ENCODE data around the gene WBP1. TPM values are rescaled to one million over a fixed set of nuclear protein-coding genes. Genes with fewer than 3 reads are reported as not detected.
"Not testable (repeated sequence)": the region's sequence is repeated elsewhere in the genome, so short reads cannot be mapped to it uniquely, and the experiment has no call there.

Gene WBP1
- total RNA-seq, 2 experiments from 2014 or later: 32.9 to 35.9 TPM

DNA sequence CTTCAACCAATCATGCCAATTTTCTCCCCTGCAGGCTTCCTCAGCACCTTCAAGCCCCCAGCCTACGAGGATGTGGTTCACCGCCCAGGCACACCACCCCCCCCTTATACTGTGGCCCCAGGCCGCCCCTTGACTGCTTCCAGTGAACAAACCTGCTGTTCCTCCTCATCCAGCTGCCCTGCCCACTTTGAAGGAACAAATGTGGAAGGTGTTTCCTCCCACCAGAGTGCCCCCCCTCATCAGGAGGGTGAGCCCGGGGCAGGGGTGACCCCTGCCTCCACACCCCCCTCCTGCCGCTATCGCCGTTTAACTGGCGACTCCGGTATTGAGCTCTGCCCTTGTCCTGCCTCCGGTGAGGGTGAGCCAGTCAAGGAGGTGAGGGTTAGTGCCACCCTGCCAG, 1.9 kb downstream of the WBP1 start:
- Mint-ChIP-seq H3K4me3 (peak overlapping the region; percentile 87), H3K36me3 (peaks cover 19% of the 10 kb centered on the region), H3K4me1 (ENCODE audit: low read depth) (peaks cover 54% of the 10 kb centered on the region)
- H3K27me3 Mint-ChIP-seq; DNase-seq; H3K27ac Mint-ChIP-seq; intact Hi-C loops (cut with micrococcal nuclease); CTCF ChIA-PET; H3K9me3 Mint-ChIP-seq: not testable (repeated sequence)
- POLR2A ChIA-PET: interaction anchor here (2.5 to 3.2 kb wide), 2 partner anchors 12 to 21 kb away, joined by 19 to 20 read pairs; partner anchors contain the start of genes CCDC142, MRPL53 and TTC31

DNA sequence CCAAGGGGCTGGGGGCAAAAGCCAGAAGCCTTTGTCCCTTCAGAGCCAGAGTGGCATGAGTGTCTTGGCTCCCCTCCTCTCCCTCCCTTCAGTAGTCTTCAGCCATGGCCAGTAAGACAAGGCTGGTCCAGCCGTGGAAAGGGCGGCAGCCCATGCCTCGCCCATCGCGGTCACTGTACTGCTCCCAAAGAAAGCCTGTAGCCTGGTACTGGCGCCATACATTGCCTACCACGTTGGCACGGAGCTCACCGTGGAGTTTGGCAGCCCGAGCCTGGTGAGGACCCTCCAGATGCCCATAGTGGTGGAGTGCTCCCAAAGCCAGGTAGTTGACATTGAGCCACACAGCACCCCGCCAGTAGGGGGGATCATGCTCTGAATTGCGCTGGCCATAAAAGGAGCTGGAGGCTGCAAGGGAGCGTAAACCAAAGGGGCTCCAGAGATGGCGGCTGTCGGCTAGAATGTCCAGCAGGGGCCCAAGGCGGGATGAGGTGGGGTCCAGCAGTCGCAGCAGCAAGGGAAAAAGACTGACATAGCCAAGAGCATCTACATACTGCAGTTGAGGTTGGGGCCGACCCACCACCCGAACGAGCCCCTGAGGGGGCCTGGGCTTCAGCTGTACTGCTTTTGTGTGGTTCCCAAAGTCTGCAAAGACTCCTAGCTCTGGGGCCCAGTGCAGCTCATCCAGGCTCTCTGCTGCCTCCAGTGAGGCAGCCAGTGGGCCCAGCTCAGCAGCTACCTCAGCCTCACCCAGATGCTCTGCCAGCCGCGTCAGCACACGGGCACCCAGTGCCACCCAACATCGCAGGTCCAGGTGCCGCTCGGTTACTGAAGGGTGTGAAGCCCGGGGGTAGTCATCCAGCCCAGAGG, 3.2 kb downstream of the WBP1 start:
- ChIA-PET CTCF (interaction anchor here (0.7 kb wide), 1 partner anchor 67 kb away, joined by 3 read pairs; no protein-coding TSS in a partner anchor), POLR2A (no interaction called here)
- intact Hi-C loops (cut with micrococcal nuclease): no loop called here
- H3K27me3 Mint-ChIP-seq: peaks cover 2% of the 10 kb centered on the region
- H3K4me1 Mint-ChIP-seq (ENCODE audit: low read depth): peaks cover 44% of the 10 kb centered on the region
- no peak overlapping the region for H3K4me3 Mint-ChIP-seq
- peaks cover 19% of the 10 kb centered on the region for H3K36me3 Mint-ChIP-seq
- DNase-seq: no peak
- H3K9me3 Mint-ChIP-seq: no peaks in the 10 kb centered on the region
- H3K27ac Mint-ChIP-seq: peak overlapping the region; percentile 38

DNA sequence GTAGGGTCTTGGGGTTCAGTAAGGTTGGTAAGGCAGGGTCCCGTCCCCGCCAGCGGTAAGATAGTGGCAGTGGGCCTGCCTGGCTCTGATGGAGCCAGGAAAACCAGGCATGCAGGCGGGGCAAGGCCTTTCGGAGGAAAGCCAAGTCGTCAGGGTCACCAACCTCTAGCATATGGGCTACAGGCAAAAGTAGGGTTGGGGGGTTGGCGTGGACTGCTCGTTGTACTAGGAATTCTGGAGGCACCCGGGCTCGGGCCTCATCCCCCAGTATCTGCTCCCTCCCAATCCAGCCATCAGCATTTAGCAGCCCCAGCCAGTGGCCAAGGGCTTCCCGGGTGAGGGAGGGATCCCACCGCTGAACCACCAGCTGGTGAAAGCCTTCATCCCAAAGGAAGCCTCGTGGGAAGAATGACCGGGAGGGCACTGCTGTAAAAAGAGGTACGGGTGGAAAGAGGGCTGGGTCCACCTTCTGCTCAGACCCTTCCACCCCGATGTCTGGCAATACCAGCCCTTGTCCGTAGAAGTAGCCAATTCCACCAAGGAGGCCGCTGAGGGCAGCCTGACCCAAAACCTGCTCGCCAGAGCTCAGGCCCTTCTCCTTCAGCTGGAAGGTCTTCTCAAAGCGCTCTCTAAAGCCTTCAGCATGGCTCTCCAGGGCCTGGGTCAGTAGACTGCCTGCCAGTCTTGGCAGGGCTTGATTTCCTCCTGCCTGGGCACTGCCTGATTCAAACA, 4.0 kb downstream of the WBP1 start:
- intact Hi-C loops (cut with micrococcal nuclease): no loop called here
- no peak overlapping the region for H3K27ac Mint-ChIP-seq

DNA sequence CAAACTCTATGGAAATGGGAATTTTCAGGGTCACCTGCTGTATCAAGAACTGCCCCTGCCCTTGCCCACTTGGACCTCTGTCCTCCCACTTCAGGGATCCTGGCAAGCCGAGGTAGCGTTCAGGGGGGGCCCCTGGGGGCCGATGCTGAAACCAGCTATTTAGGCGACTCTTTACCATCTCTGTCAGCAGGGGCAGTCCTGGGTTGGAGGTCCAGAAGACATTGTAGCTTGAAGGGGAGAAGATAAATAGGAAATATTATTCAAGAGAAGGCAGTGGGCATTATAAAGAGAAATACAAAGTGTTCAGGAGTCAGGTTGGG, 4.5 kb downstream of the WBP1 start:
- Mint-ChIP-seq H3K36me3 (peaks cover 17% of the 10 kb centered on the region), H3K27ac (no peak overlapping the region), H3K4me3 (peak overlapping the region; percentile 41), H3K9me3 (no peaks in the 10 kb centered on the region), H3K4me1 (ENCODE audit: low read depth) (peaks cover 37% of the 10 kb centered on the region), H3K27me3 (peaks cover 2% of the 10 kb centered on the region)
- ChIA-PET POLR2A (no interaction called here), CTCF (no interaction called here)
- no peak for DNase-seq
- intact Hi-C loops (cut with micrococcal nuclease): no loop called here

More for the DNA sequence above, 4.0 kb downstream of the WBP1 start:
- Mint-ChIP-seq H3K36me3 (peaks cover 17% of the 10 kb centered on the region), H3K4me1 (ENCODE audit: low read depth) (peaks cover 37% of the 10 kb centered on the region), H3K27me3 (peaks cover 2% of the 10 kb centered on the region), H3K9me3 (no peaks in the 10 kb centered on the region), H3K4me3 (no peak overlapping the region)
- ChIA-PET CTCF (interaction anchor here (0.7 kb wide), 1 partner anchor 67 kb away, joined by 3 read pairs; no protein-coding TSS in a partner anchor), POLR2A (no interaction called here)
- no peak for DNase-seq

DNA sequence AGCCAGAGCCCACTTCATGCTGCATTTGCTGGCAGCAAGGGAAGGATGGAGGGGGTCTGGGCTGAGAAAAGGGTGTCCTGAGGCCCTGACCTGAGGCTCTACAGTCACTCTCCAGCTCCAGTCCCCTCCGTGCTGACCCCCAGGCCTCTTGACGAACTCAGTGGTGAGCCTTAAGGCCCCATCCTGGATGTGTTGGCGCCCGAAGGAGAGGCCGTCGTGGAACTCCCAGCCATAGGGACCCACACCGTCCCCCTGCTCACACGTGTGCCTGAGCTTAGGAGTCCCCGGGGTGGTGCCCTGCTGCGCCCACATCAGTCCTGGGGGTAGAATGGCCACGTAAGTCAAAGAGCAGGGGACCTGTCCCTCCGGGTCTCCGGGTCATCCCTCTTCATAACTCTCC, 6.2 kb downstream of the WBP1 start:
- CTCF ChIA-PET: interaction anchor here (1.0 to 1.8 kb wide), 4 partner anchors 9 to 67 kb away, joined by 3 to 10 read pairs (median 4); partner anchors contain the start of genes CCDC142 and TTC31
- H3K9me3 Mint-ChIP-seq: no peaks in the 10 kb centered on the region
- intact Hi-C loops (cut with micrococcal nuclease): no loop called here
- peaks cover 15% of the 10 kb centered on the region for H3K36me3 Mint-ChIP-seq
- peaks cover 27% of the 10 kb centered on the region for H3K4me1 Mint-ChIP-seq (ENCODE audit: low read depth)
- DNase-seq: no peak
- H3K4me3 Mint-ChIP-seq: peak overlapping the region; percentile 98
- H3K27me3 Mint-ChIP-seq: no peaks in the 10 kb centered on the region
- POLR2A ChIA-PET: interaction anchor here (0.8 kb wide), 1 partner anchor 43 kb away, joined by 3 read pairs; no protein-coding TSS in a partner anchor
- peak overlapping the region; percentile 72 for H3K27ac Mint-ChIP-seq

DNA sequence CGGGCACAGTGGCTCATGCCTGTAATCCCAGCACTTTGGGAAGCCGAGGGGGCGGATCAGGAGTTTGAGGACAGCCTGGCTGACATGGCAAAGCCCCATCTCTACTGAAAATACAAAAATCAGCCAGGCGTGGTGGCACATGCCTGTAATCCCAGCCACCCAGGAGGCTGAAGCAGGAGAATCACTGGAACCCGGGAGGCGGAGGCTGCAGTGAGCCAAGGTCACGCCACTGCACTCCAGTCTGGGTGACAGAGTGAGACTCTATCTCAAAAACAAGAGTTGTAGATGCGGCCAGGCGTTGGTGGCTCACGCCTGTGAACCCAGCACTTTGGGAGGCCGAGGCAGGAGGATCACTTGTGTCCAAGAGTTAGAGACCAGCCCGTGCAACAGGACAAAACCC, 12.5 kb downstream of the WBP1 start:
- ChIA-PET CTCF (interaction anchor here (1.2 to 4.8 kb wide), 2 partner anchors 12 to 13 kb away, joined by 11 to 47 read pairs; partner anchors contain the start of genes CCDC142, TTC31 and WBP1), POLR2A (interaction anchor here (2.4 kb wide), 1 partner anchor 12 kb away, joined by 20 read pairs; the partner anchor contains the start of gene WBP1)
- intact Hi-C loops (cut with micrococcal nuclease); H3K27me3 Mint-ChIP-seq; H3K9me3 Mint-ChIP-seq; DNase-seq: not testable (repeated sequence)
- H3K27ac Mint-ChIP-seq: peak overlapping the region; percentile 71
- peaks cover 21% of the 10 kb centered on the region for H3K36me3 Mint-ChIP-seq
- peaks cover 22% of the 10 kb centered on the region for H3K4me1 Mint-ChIP-seq (ENCODE audit: low read depth)
- peak overlapping the region; percentile 35 for H3K4me3 Mint-ChIP-seq

DNA sequence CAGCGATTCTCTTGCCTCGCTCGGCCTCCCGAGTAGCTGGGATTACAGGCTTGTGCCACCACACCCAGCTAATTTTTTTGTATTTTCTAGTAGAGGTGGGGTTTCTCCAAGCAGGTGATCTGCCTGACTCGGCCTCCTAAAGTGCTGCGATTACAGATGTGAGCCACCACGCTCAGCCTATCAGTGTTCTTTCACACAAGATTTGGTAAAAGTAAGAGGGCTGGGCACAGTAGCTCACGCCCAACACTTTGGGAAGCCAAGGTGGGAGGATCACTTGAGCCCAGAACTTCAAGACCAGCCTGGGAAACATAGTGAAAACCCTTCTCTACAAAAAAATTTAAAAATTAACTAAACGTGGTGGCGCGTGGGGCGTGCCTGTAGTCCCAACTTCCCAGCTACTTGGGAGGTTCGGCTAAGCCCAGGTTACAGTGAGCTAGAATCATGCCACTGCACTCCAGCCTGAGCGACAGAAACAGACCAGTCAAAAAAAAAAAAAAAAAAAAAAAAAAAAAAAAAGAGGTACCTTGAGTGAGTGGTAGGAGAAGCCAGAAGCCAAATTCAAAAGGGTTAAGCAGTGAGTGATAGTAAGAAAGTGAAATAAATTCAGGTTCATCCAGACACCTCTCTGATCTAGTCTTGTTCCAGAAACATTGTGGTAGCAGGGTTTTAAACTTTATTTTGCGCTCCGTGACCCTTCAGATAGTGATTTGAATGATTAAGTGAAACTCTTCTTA, 13.3 kb downstream of the WBP1 start:
- ChIA-PET CTCF (interaction anchor here (1.2 to 4.8 kb wide), 2 partner anchors 11 to 13 kb away, joined by 11 to 47 read pairs; partner anchors contain the start of genes CCDC142, TTC31 and WBP1), POLR2A (interaction anchor here (0.6 to 2.4 kb wide), 3 partner anchors 10 to 95 kb away, joined by 3 to 23 read pairs (median 20); partner anchors contain the start of genes CCDC142, TTC31 and WBP1)
- H3K27ac Mint-ChIP-seq: peak overlapping the region; percentile 96
- H3K4me1 Mint-ChIP-seq (ENCODE audit: low read depth): peaks cover 19% of the 10 kb centered on the region
- no peak for DNase-seq
- intact Hi-C loops (cut with micrococcal nuclease): loop anchor here (1.0 to 2.0 kb wide), 3 partner anchors 11 to 57 kb away; partner anchors contain the start of genes AUP1, CCDC142, HTRA2 and WBP1
- peak overlapping the region; percentile 96 for H3K4me3 Mint-ChIP-seq
- H3K9me3 Mint-ChIP-seq: no peaks in the 10 kb centered on the region
- peaks cover 22% of the 10 kb centered on the region for H3K36me3 Mint-ChIP-seq
- H3K27me3 Mint-ChIP-seq: no peaks in the 10 kb centered on the region

DNA sequence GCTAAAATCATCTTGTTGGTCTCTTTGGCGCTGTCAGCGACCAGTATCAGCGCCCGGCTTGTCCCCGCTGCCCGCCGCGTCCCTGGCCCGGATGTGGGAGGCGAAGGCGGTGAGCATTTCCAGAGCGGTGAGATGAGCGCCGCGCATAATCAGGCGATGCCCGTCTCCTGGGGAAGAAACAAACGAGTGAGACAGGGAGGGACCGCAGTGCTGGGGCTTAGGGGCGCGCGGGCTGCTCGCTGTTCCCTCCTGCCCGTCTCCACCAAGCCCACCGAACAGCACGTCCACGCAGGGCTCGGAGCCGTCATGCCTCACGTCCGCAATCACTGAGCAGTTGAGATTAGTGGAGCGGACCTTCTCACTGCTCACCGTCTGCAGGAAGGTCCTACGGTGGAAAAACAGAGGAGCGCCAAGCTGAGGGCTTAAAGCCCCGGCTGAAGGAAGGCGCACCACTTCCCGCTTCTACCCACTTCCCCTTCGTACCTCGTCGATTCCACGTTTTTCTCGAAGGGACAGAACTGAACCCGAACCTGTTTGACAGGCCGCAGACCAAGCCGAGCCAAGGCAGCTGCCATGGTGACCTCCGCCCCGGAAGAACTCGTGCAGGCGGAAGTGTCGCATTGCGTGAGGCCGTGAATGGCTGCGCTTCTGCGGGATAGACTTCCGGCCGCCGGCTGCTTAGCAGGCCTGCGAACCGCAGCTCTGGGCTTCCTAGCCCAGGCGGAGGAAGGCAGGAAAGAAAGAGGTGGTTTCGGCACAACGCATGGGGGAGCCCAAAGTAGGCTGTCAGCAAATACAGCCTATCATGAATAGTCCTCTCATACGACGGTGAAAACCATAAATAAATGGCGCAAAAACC, 14.1 kb downstream of the WBP1 start, which contains the start of gene MRPL53:
Gene MRPL53, minus strand, starts transcription at position 595 of the 859 bp plus-strand sequence. Its CDS starts 20 bp downstream, at position 575.
- peak; percentile 96 for DNase-seq
- Mint-ChIP-seq H3K27ac (peak within 1 kb of the TSS; percentile 96), H3K27me3 (no peaks in the 10 kb centered on the region), H3K9me3 (no peaks in the 10 kb centered on the region), H3K4me3 (peak within 1 kb of the TSS; percentile 96), H3K4me1 (ENCODE audit: low read depth) (peaks cover 19% of the 10 kb centered on the region), H3K36me3 (peaks cover 22% of the 10 kb centered on the region)
- POLR2A ChIA-PET: interaction anchor here (1.0 to 2.4 kb wide), 5 partner anchors 10 to 58 kb away, joined by 3 to 23 read pairs (median 7); partner anchors contain the start of genes AUP1, CCDC142, HTRA2 and INO80B
- intact Hi-C loops (cut with micrococcal nuclease): loop anchor here (1.0 to 2.0 kb wide), 3 partner anchors 10 to 56 kb away; partner anchors contain the start of genes AUP1, CCDC142, HTRA2 and WBP1
- CTCF ChIA-PET: interaction anchor here (1.2 to 4.8 kb wide), 4 partner anchors 10 to 81 kb away, joined by 3 to 47 read pairs (median 8); partner anchors contain the start of genes CCDC142, TTC31 and WBP1

DNA sequence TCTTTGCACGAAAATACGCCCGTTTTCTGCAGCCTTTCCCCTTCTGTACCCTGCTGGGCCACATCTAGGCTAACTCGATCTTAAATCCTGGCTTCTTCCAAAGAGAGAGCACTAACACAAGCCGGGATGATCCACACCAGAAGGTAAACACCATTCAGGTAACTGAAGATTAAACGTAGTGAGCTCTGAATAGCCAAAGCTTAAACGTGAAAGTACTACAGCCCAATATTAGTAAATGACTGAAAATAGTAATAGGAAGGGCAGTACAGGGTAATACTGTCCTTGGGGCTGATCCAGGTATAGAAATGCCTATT, 14.7 kb downstream of the WBP1 start:
- Mint-ChIP-seq H3K27ac (peak overlapping the region; percentile 96), H3K36me3 (peaks cover 22% of the 10 kb centered on the region), H3K4me3 (peak overlapping the region; percentile 96), H3K4me1 (ENCODE audit: low read depth) (peaks cover 19% of the 10 kb centered on the region), H3K27me3 (no peaks in the 10 kb centered on the region), H3K9me3 (no peaks in the 10 kb centered on the region)
- ChIA-PET POLR2A (interaction anchor here (1.0 to 2.4 kb wide), 5 partner anchors 9 to 57 kb away, joined by 3 to 23 read pairs (median 7); partner anchors contain the start of genes AUP1, CCDC142, HTRA2 and INO80B), CTCF (interaction anchor here (1.2 to 4.8 kb wide), 3 partner anchors 10 to 82 kb away, joined by 3 to 47 read pairs (median 5); partner anchors contain the start of genes CCDC142, TTC31 and WBP1)
- DNase-seq: no peak
- intact Hi-C loops (cut with micrococcal nuclease): loop anchor here (1.0 to 2.0 kb wide), 3 partner anchors 9 to 56 kb away; partner anchors contain the start of genes AUP1, CCDC142, HTRA2 and WBP1

DNA sequence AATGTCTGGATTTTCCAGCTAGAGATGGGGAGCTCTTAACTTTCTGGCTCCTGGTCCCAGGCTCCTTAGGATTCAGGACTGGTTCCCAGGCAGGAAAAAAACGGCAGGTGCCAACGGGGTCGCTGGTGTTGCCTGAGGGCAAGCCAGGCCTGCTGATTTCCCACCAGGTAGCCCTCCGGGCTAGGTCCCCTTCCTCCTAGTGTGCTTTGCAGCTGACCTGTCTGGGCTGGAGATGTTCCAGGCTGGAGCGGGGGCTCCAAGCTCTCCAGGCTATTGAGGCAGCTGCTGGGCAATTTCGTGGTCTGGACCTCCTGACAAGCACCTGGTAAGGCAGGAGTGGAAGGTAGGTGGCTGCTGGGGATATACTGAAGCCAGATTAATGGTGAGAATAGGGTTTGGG, 16.2 kb downstream of the WBP1 start:
- POLR2A ChIA-PET: no interaction called here
- no peaks in the 10 kb centered on the region for H3K27me3 Mint-ChIP-seq
- H3K4me1 Mint-ChIP-seq (ENCODE audit: low read depth): peaks cover 23% of the 10 kb centered on the region
- no peak overlapping the region for H3K27ac Mint-ChIP-seq
- CTCF ChIA-PET: interaction anchor here (0.9 to 4.8 kb wide), 5 partner anchors 8 to 241 kb away, joined by 3 to 47 read pairs (median 3); partner anchors contain the start of genes CCDC142 and TTC31
- intact Hi-C loops (cut with micrococcal nuclease): no loop called here
- H3K4me3 Mint-ChIP-seq: no peak overlapping the region
- H3K36me3 Mint-ChIP-seq: peaks cover 25% of the 10 kb centered on the region
- no peaks in the 10 kb centered on the region for H3K9me3 Mint-ChIP-seq
- no peak for DNase-seq
